GM18517 (cell line): ENCODE measurements around the gene TMEM201.

ENCODE experiments used
- ATAC-seq: cut with Tn5 transposase; IDR thresholded peaks from one replicate; pipeline ENCODE4 v1.9.1; 2021; ENCODE audit warnings: mild to moderate bottlenecking, moderate library complexity; ENCODE audit not compliant: unreplicated experiment

TMEM201 gene

GRCh38 chr1:9599741-9600140 is 11.0 kb downstream of the TMEM201 start:
- ATAC-seq, result no peak

GRCh38 chr1:9600861-9601834 is 12.4 kb downstream of the TMEM201 start:
- ATAC-seq, result no peak

GRCh38 chr1:9601942-9602793 is 13.5 kb downstream of the TMEM201 start:
- no peak for ATAC-seq

- ATAC-seq, result no peak
These were observed 14.1 kb downstream of the TMEM201 start for GRCh38 chr1:9602794-9603167.

- ATAC-seq, result no peak
These were observed 14.6 kb downstream of the TMEM201 start for GRCh38 chr1:9603307-9603706.

- ATAC-seq, result no peak
These were observed 15.3 kb downstream of the TMEM201 start for GRCh38 chr1:9603766-9604753.

- ATAC-seq, result no peak
These were observed 16.1 kb downstream of the TMEM201 start for GRCh38 chr1:9604836-9605235.

GRCh38 chr1:9605946-9606455 is 17.3 kb downstream of the TMEM201 start:
- no peak for ATAC-seq

- ATAC-seq, result no peak
These were observed 17.7 kb downstream of the TMEM201 start for GRCh38 chr1:9606458-9606857.

- no peak for ATAC-seq
These were observed 18.2 kb downstream of the TMEM201 start for GRCh38 chr1:9606948-9607347.

- no peak for ATAC-seq
These were observed 18.6 kb downstream of the TMEM201 start for GRCh38 chr1:9607352-9607751.

- ATAC-seq, result no peak
These were observed 21.3 kb downstream of the TMEM201 start for GRCh38 chr1:9609998-9610397.

- no peak for ATAC-seq
These were observed 21.8 kb downstream of the TMEM201 start for GRCh38 chr1:9610548-9610947.

GRCh38 chr1:9611716-9612115 is 23.0 kb downstream of the TMEM201 start:
- no peak for ATAC-seq

- no peak for ATAC-seq
These were observed 23.6 kb downstream of the TMEM201 start for GRCh38 chr1:9612162-9612845.

- ATAC-seq, result no peak
These were observed 24.3 kb downstream of the TMEM201 start for GRCh38 chr1:9612871-9613624.

- no peak for ATAC-seq
These were observed 25.1 kb downstream of the TMEM201 start for GRCh38 chr1:9613625-9614299.

GRCh38 chr1:9615316-9616063 is 26.8 kb downstream of the TMEM201 start:
- no peak for ATAC-seq
